NCI-H2081 (cell line): Measurements from ENCODE around the gene HIVEP2.

ENCODE experiments used
- DNase-seq, 2 experiments: peaks; one replicate each; lab custom pipeline; 2025; lab: John Stamatoyannopoulos, UW

The HIVEP2 gene

GRCh38 chr6:142925575-142926110 lies 19.3 kb downstream of the HIVEP2 start:
- DNase-seq = no peak

GRCh38 chr6:142918339-142919042 lies 26.5 kb downstream of the HIVEP2 start:
- DNase-seq = no peak

GRCh38 chr6:142916881-142917280 lies 28.1 kb downstream of the HIVEP2 start:
- DNase-seq = no peak

- DNase-seq = no peak
Observed at GRCh38 chr6:142914937-142915697, 29.9 kb downstream of the HIVEP2 start.

GRCh38 chr6:142914369-142914768 lies 30.6 kb downstream of the HIVEP2 start:
- no peak for DNase-seq

GRCh38 chr6:142913511-142914047 lies 31.4 kb downstream of the HIVEP2 start:
- no peak for DNase-seq

- DNase-seq = no peak
Observed at GRCh38 chr6:142913036-142913510, 31.9 kb downstream of the HIVEP2 start.

- no peak for DNase-seq
Observed at GRCh38 chr6:142912125-142912524, 32.9 kb downstream of the HIVEP2 start.

GRCh38 chr6:142911430-142911829 lies 33.5 kb downstream of the HIVEP2 start:
- no peak for DNase-seq

- no peak for DNase-seq
Observed at GRCh38 chr6:142909686-142910085, 35.3 kb downstream of the HIVEP2 start.

GRCh38 chr6:142908235-142908634 lies 36.7 kb downstream of the HIVEP2 start:
- no peak for DNase-seq

- no peak for DNase-seq
Observed at GRCh38 chr6:142907544-142907943, 37.4 kb downstream of the HIVEP2 start.

- no peak for DNase-seq
Observed at GRCh38 chr6:142906945-142907470, 38.0 kb downstream of the HIVEP2 start.

- DNase-seq = no peak
Observed at GRCh38 chr6:142903812-142904211, 41.2 kb downstream of the HIVEP2 start.

- no peak for DNase-seq
Observed at GRCh38 chr6:142902636-142903053, 42.3 kb downstream of the HIVEP2 start.

- DNase-seq = no peak
Observed at GRCh38 chr6:142901611-142902010, 43.4 kb downstream of the HIVEP2 start.

GRCh38 chr6:142900227-142900971 lies 44.6 kb downstream of the HIVEP2 start:
- DNase-seq = no peak

GRCh38 chr6:142898927-142899895 lies 45.8 kb downstream of the HIVEP2 start:
- no peak for DNase-seq

GRCh38 chr6:142897659-142898058 lies 47.3 kb downstream of the HIVEP2 start:
- DNase-seq = no peak

GRCh38 chr6:142896732-142897131 lies 48.2 kb downstream of the HIVEP2 start:
- no peak for DNase-seq

GRCh38 chr6:142893088-142893487 lies 51.9 kb downstream of the HIVEP2 start:
- no peak for DNase-seq
